GM12874 (cell line): ENCODE data around the gene ADCY7.

Source experiments
- CTCF ChIP-seq: IDR thresholded peaks from 2 replicates; pipeline ENCODE4 v1.5.1; 2011; ENCODE audit warnings: low read depth, mild to moderate bottlenecking, control low read depth, low read length, moderate library complexity; ENCODE audit not compliant: insufficient read depth

ADCY7 gene

GRCh38 chr16:50305441-50306061 is 39.2 kb downstream of the ADCY7 start:
- TF ChIP-seq CTCF, result no peak

GRCh38 chr16:50306287-50306686 is 39.9 kb downstream of the ADCY7 start:
- no peak for TF ChIP-seq CTCF

GRCh38 chr16:50308237-50308965 is 42.0 kb downstream of the ADCY7 start:
- no peak for TF ChIP-seq CTCF

GRCh38 chr16:50309156-50309526 is 42.8 kb downstream of the ADCY7 start:
- TF ChIP-seq CTCF, result no peak

- no peak for TF ChIP-seq CTCF
Measured at GRCh38 chr16:50309527-50310307, 43.4 kb downstream of the ADCY7 start.

GRCh38 chr16:50310308-50311133 is 44.2 kb downstream of the ADCY7 start:
- TF ChIP-seq CTCF, result no peak

GRCh38 chr16:50311134-50311528 is 44.8 kb downstream of the ADCY7 start:
- TF ChIP-seq CTCF, result no peak
